CD4-positive, alpha-beta T cell treated with Interleukin-6 for 4 hours (primary cell): ENCODE data around the gene ANKRD29.

Experiments
- DNase-seq: peaks from one replicate; pipeline ENCODE4 v3.0.0-alpha.2; 2020; ENCODE audit warnings: mixed read lengths

Gene ANKRD29

DNA sequence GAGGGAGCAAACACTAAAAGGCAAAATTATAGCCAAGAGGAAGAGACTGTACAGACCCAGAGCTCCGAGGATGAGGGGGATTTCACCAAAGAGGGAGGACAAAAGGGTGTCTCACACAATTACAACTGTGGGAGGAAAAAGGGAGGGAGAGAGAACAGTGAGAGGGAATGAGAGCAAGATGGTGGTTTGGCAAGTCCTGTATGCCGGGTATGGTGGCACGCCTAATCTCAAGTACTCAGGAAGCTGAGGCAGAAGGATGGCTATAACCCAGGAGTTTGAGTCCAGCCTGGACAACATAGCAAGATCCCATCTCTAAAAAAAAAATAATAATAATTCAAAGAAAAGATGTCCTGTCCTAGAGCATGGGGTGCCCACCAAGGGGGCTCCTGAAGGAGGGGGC, 110.7 kb downstream of the ANKRD29 start:
- no peak for DNase-seq

DNA sequence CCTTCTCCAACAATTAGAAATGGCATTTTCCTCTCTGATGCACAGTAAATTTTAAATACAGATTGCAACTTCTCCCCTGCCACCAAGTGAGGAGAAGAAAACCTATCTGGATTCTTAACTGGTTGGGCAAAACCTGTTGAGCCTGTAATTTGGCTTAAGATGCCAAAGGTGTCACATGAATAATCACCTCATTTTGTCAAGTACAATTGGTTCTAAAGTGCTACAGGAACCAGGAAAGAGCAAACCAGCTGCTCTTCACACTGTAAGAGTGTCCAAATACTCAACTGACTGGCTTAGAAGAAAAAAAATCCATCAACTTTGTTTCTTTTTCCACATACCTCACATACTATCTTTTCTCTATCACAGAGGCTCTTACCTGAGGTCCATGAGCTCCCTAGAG, 111.8 kb downstream of the ANKRD29 start:
- no peak for DNase-seq
